B cell (primary cell): ENCODE data around the gene PLA2G4C. TPM values are rescaled to one million over a fixed set of nuclear protein-coding genes. Genes with fewer than 3 reads are reported as not detected.

Source experiments
- ATAC-seq: fragments of 200-7000 bp; cut with Tn5 transposase; one replicate; pipeline ENCODE4 v1.10.0; 2021; ENCODE audit warnings: low read depth, mild to moderate bottlenecking, moderate number of reproducible peaks, moderate library complexity
- CTCF ChIA-PET: fragments of 350-600 bp; sonication (Branson Sonifier 250); formaldehyde crosslinking; loops from one replicate; lab custom pipeline; 2021; ENCODE audit warnings: antibody characterized with exemption, inconsistent platforms; lab: Charles Lee
- POLR2A ChIA-PET: fragments of 350-600 bp; sonication (Branson Sonifier 250); formaldehyde crosslinking; loops from one replicate; lab custom pipeline; 2021; ENCODE audit warnings: antibody characterized with exemption; lab: Charles Lee
- DNase-seq: peaks from one replicate; pipeline ENCODE4 v3.0.0; 2013
- H2AFZ ChIP-seq: 2 replicates; pipeline ENCODE4 v1.6.1; 2012; ENCODE audit warnings: mild to moderate bottlenecking, low read depth, low read length; ENCODE audit not compliant: insufficient read depth, poor library complexity, severe bottlenecking
- H3K27ac ChIP-seq, 2 donors: 1 replicate in 1 of 2; 2 replicates in 1 of 2; pipeline ENCODE4 v1.5.1; 2012 to 2013; ENCODE audit warnings: low read length in 2 of 2, mild to moderate bottlenecking in 2 of 2, moderate library complexity in 1 of 2
- H3K27me3 ChIP-seq, 4 experiments: fragments of 200-600 bp in 1 of 4; sonication (generic) in 1 of 4; replicated peaks in 1 of 4; 1 replicate in 2 of 4; 2 replicates in 2 of 4; pipeline versions ENCODE4 v1.6.1 to v1.7.0; 2013 to 2016; ENCODE audit warnings: low read length in 3 of 4, mild to moderate bottlenecking in 2 of 4, mixed read lengths in 1 of 4, moderate library complexity in 1 of 4; ENCODE audit not compliant: insufficient read depth in 4 of 4, control insufficient read depth in 3 of 4; ENCODE audit errors: control extremely low read depth in 1 of 4
- H3K36me3 ChIP-seq, 2 experiments: replicated peaks in 1 of 2; 1 replicate in 1 of 2; 2 replicates in 1 of 2; pipeline versions ENCODE4 v1.6.1 to v1.7.1; 2013; ENCODE audit warnings: low read length in 1 of 2; ENCODE audit not compliant: insufficient read depth in 2 of 2, control insufficient read depth in 1 of 2; ENCODE audit errors: control extremely low read depth in 1 of 2, extremely low read depth in 1 of 2
- H3K4me1 ChIP-seq, 2 donors: fragments of 200-600 bp in 1 of 2; sonication (generic) in 1 of 2; 1 replicate in 1 of 2; 2 replicates in 1 of 2; pipeline versions ENCODE4 v1.5.1 to v1.6.1; 2013 to 2017; ENCODE audit warnings: low read length in 2 of 2; ENCODE audit not compliant: control insufficient read depth in 2 of 2, insufficient read depth in 2 of 2
- H3K4me2 ChIP-seq: replicated peaks from 2 replicates; pipeline ENCODE3; 2012; ENCODE audit warnings: mild to moderate bottlenecking, low read depth, low read length; ENCODE audit not compliant: poor library complexity, severe bottlenecking
- H3K4me3 ChIP-seq, 5 experiments: fragments of 200-600 bp in 1 of 5; sonication (generic) in 1 of 5; 1 replicate in 3 of 5; 2 replicates in 2 of 5; pipeline versions ENCODE4 v1.5.1 to v1.7.0; 2011 to 2016; ENCODE audit warnings: low read length in 4 of 5, mild to moderate bottlenecking in 4 of 5, low read depth in 2 of 5, control low read depth in 1 of 5, moderate library complexity in 1 of 5; ENCODE audit not compliant: insufficient read depth in 1 of 5; ENCODE audit errors: control extremely low read depth in 1 of 5, extremely low read depth in 1 of 5
- H3K79me2 ChIP-seq: fragments of 200-600 bp; sonication (generic); one replicate; pipeline ENCODE4 v1.6.0; 2016; ENCODE audit warnings: low read length; ENCODE audit not compliant: control insufficient read depth, insufficient read depth
- H3K9ac ChIP-seq: fragments of 200-600 bp; sonication (generic); 2 replicates; pipeline ENCODE4 v1.6.1; 2017; ENCODE audit warnings: mild to moderate bottlenecking, low read length, moderate library complexity
- H3K9me3 ChIP-seq, 3 donors: one replicate each; pipeline versions ENCODE4 v1.6.1 to v1.7.1; 2013; ENCODE audit warnings: low read length in 2 of 3; ENCODE audit not compliant: control insufficient read depth in 2 of 3, insufficient read depth in 1 of 3; ENCODE audit errors: control extremely low read depth in 1 of 3
- H4K20me1 ChIP-seq: 2 replicates; pipeline ENCODE4 v1.6.0; 2012; ENCODE audit warnings: mild to moderate bottlenecking, low read length; ENCODE audit not compliant: insufficient read depth, control insufficient read depth, poor library complexity, severe bottlenecking
- H3K27ac Mint-ChIP-seq: one replicate; pipeline ENCODE4 v1.8.0; 2021; ENCODE audit warnings: mixed read lengths
- H3K27me3 Mint-ChIP-seq: one replicate; pipeline ENCODE4 v1.8.0; 2021; ENCODE audit warnings: mixed read lengths
- H3K4me1 Mint-ChIP-seq: one replicate; pipeline ENCODE4 v1.8.0; 2021; ENCODE audit warnings: mixed read lengths
- H3K4me3 Mint-ChIP-seq: one replicate; pipeline ENCODE4 v1.8.0; 2021; ENCODE audit warnings: mixed read lengths
- H3K9me3 Mint-ChIP-seq: one replicate; pipeline ENCODE4 v1.8.0; 2022; ENCODE audit warnings: mixed read lengths; ENCODE audit not compliant: insufficient read depth
- CTCF ChIP-seq: fragments of 200-600 bp; IDR thresholded peaks from one replicate; pipeline ENCODE4 v1.8.0; 2022; ENCODE audit warnings: antibody characterized with exemption, mild to moderate bottlenecking
- EZH2 ChIP-seq: IDR thresholded peaks from 2 replicates; pipeline ENCODE4 v1.6.1; 2012; ENCODE audit warnings: borderline replicate concordance, low read depth, mild to moderate bottlenecking, moderate library complexity, low read length; ENCODE audit not compliant: insufficient read depth, poor library complexity, severe bottlenecking
- WGBS: methylation state at CpG from one replicate; pipeline ENCODE4 v1.1.5; 2013; ENCODE audit warnings: missing lambda C conversion rate; ENCODE audit not compliant: insufficient coverage; 5-methylcytosine and 5-hydroxymethylcytosine counted together
- intact Hi-C: fragments of 100-400 bp; cut with micrococcal nuclease; formaldehyde crosslinking; loops from one replicate; pipeline ENCODE4 v1.10.0; 2022
- polyA plus RNA-seq: library from polyadenylated mRNA; depleted of rRNA; stranded (reverse); fragments of >200 nt; gene quantifications from 2 replicates; pipeline ENCODE4 v1.2.3, GENCODE V29; 2012
- total RNA-seq, 2 donors: library from RNA; stranded (reverse); fragments of 120-200 nt in 1 of 2; gene quantifications; 1 replicate in 1 of 2; 2 replicates in 1 of 2; pipeline versions ENCODE4 v1.2.3 to v1.2.4, GENCODE V29; 2013 to 2022

The PLA2G4C gene
- total and polyA plus RNA-seq, 2 donors (not counting 1 experiment from before 2014, with no cell fraction given), result 11.1 to 12.3 TPM

GRCh38 chr19:48020686-48021085 is 89.9 kb downstream of the PLA2G4C start:
- Histone ChIP-seq H3K9me3 (no peaks in the 10 kb centered on the region), H3K4me1 (no peaks in the 10 kb centered on the region), H3K79me2 (no peaks in the 10 kb centered on the region), H3K27ac (no peak overlapping the region), H3K9ac (no peak overlapping the region), H3K4me3 (no peak overlapping the region), H3K36me3 (no peaks in the 10 kb centered on the region), H3K4me2 (no peak overlapping the region), H4K20me1 (no peaks in the 10 kb centered on the region), H2AFZ (no peak overlapping the region), H3K27me3 (peaks cover 0 to 4% (median 0%) of the 10 kb centered on the region in 4 experiments)
- Mint-ChIP-seq H3K9me3 (no peaks in the 10 kb centered on the region), H3K27me3 (peaks cover 17% of the 10 kb centered on the region), H3K4me1 (no peaks in the 10 kb centered on the region), H3K4me3 (no peak overlapping the region), H3K27ac (no peak overlapping the region)
- intact Hi-C loops, result no loop called here
- ChIA-PET CTCF (no interaction called here), POLR2A (no interaction called here)
- ATAC-seq, result no peak
- DNase-seq, result no peak
- WGBS, result no CpG with 5 or more reads among the region's 3 CpGs
- TF ChIP-seq EZH2 (no peak), CTCF (no peak)

- Histone ChIP-seq H3K36me3 (no peaks in the 10 kb centered on the region), H3K4me3 (no peak overlapping the region), H3K79me2 (no peaks in the 10 kb centered on the region), H4K20me1 (no peaks in the 10 kb centered on the region), H2AFZ (no peak overlapping the region), H3K9me3 (no peaks in the 10 kb centered on the region), H3K9ac (no peak overlapping the region), H3K27me3 (peaks cover 0 to 7% (median 4%) of the 10 kb centered on the region in 4 experiments), H3K4me2 (no peak overlapping the region), H3K4me1 (no peaks in the 10 kb centered on the region), H3K27ac (no peak overlapping the region)
- 94% methylated on average over 9 of the region's 11 CpGs for WGBS
- CTCF ChIA-PET, result no interaction called here
- ATAC-seq (no peak), DNase-seq (no peak)
- H3K9me3 Mint-ChIP-seq, result no peaks in the 10 kb centered on the region
- POLR2A ChIA-PET, result no interaction called here
- intact Hi-C loops, result no loop called here
- H3K27ac Mint-ChIP-seq, result no peak overlapping the region
- peaks cover 15% of the 10 kb centered on the region for H3K27me3 Mint-ChIP-seq
- no peaks in the 10 kb centered on the region for H3K4me1 Mint-ChIP-seq
- no peak for TF ChIP-seq EZH2
- no peak overlapping the region for H3K4me3 Mint-ChIP-seq
Measured at GRCh38 chr19:48010932-48011758, 99.5 kb downstream of the PLA2G4C start.
